HCT116 (cell line): Measurements from ENCODE around the gene PNPLA5. TPM values are rescaled to one million over a fixed set of nuclear protein-coding genes. Genes with fewer than 3 reads are reported as not detected.

ENCODE experiments used
- ATAC-seq: fragments of 200-7000 bp; cut with Tn5 transposase; 2 replicates; pipeline ENCODE4 v1.9.1; 2020; ENCODE audit warnings: mild to moderate bottlenecking, moderate library complexity
- BruUV-seq: library from RNA; stranded (reverse); fragments of 400-500 nt; replicated peaks from 2 replicates; lab custom pipeline; 2021; lab: Mats Ljungman, UMichigan
- CTCF ChIA-PET: fragments of 300-600 bp; sonication (Branson Sonifier 250); formaldehyde crosslinking; loops from one replicate; lab custom pipeline; 2021; ENCODE audit warnings: antibody characterized with exemption; lab: Charles Lee
- POLR2A ChIA-PET: fragments of 300-600, 350-600 bp; sonication (Branson Sonifier 250); formaldehyde crosslinking; loops from one replicate; lab custom pipeline; 2021; ENCODE audit warnings: antibody characterized with exemption; lab: Charles Lee
- RAD21 ChIA-PET, 2 experiments: fragments of 300-600 bp; sonication (Branson Sonifier 250); formaldehyde crosslinking; loops; one replicate each; lab custom pipeline; 2023; ENCODE audit warnings: low total read pairs in 2 of 2; ENCODE audit not compliant: uncharacterized antibody in 2 of 2, unreplicated experiment in 2 of 2, low non-redundant PET in 1 of 2; lab: Charles Lee
- DNase-seq: peaks from one replicate; pipeline ENCODE4 v3.0.0-alpha.2; 2010; ENCODE audit warnings: low read depth, low spot score
- H2AFZ ChIP-seq: fragments of 200-600 bp; shearing (Covaris generic), sonication (generic); 2 replicates; pipeline ENCODE4 v1.6.1; 2017; ENCODE audit warnings: low read depth, mixed run types, mixed read lengths, antibody characterized with exemption, low read length; ENCODE audit not compliant: poor library complexity, severe bottlenecking
- H3K27ac ChIP-seq: 2 replicates; pipeline ENCODE4 v1.5.1; 2012; ENCODE audit warnings: low read depth, low read length
- H3K27me3 ChIP-seq: fragments of 200-600 bp; sonication (generic); 2 replicates; pipeline ENCODE4 v1.6.1; 2016; ENCODE audit warnings: mixed run types, low read length, mixed read lengths; ENCODE audit not compliant: insufficient read depth
- H3K36me3 ChIP-seq, 2 experiments: fragments of 200-500 bp in 1 of 2; fragments of 200-600 bp in 1 of 2; sonication (Bioruptor generic) in 1 of 2; sonication (generic) in 1 of 2; 2 replicates each; pipeline versions ENCODE4 v1.5.1 to v1.6.1; 2014 to 2016; ENCODE audit warnings: low read length in 2 of 2, inconsistent platforms in 1 of 2, mixed read lengths in 1 of 2, mixed run types in 1 of 2; ENCODE audit not compliant: insufficient read depth in 2 of 2, control insufficient read depth in 1 of 2
- H3K4me1 ChIP-seq, 2 experiments: fragments of 200-600 bp in 1 of 2; sonication (generic) in 1 of 2; 2 replicates each; pipeline versions ENCODE4 v1.5.1 to v1.6.1; 2012 to 2017; ENCODE audit warnings: low read length in 2 of 2, inconsistent platforms in 1 of 2, mild to moderate bottlenecking in 1 of 2, mixed read lengths in 1 of 2, mixed run types in 1 of 2, moderate library complexity in 1 of 2; ENCODE audit not compliant: insufficient read depth in 2 of 2, control insufficient read depth in 1 of 2
- H3K4me2 ChIP-seq: fragments of 200-600 bp; sonication (generic); 2 replicates; pipeline ENCODE4 v1.6.1; 2017; ENCODE audit warnings: mixed run types, low read length, mixed read lengths
- H3K4me3 ChIP-seq, 2 experiments: fragments of 200-600 bp in 1 of 2; sonication (generic) in 1 of 2; replicated peaks in 1 of 2; 2 replicates each; pipeline ENCODE4 v1.5.1; 2011 to 2016; ENCODE audit warnings: low read length in 2 of 2, control low read depth in 1 of 2, low read depth in 1 of 2, mild to moderate bottlenecking in 1 of 2, mixed read lengths in 1 of 2, mixed run types in 1 of 2
- H3K79me2 ChIP-seq: fragments of 200-600 bp; sonication (generic); 2 replicates; pipeline ENCODE4 v1.6.1; 2017; ENCODE audit warnings: mild to moderate bottlenecking, mixed run types, low read length, moderate library complexity, mixed read lengths; ENCODE audit not compliant: insufficient read depth
- H3K9ac ChIP-seq: fragments of 200-600 bp; sonication (generic); 2 replicates; pipeline ENCODE4 v1.6.1; 2016; ENCODE audit warnings: low read length, mixed read lengths
- H3K9me2 ChIP-seq: fragments of 200-600 bp; sonication (generic), shearing (Covaris generic); 2 replicates; pipeline ENCODE4 v1.6.1; 2017; ENCODE audit warnings: mixed run types, mild to moderate bottlenecking, moderate library complexity; ENCODE audit not compliant: insufficient read depth
- H3K9me3 ChIP-seq, 2 experiments: fragments of 200-500 bp in 1 of 2; fragments of 200-600 bp in 1 of 2; sonication (Bioruptor generic) in 1 of 2; sonication (generic) in 1 of 2; 2 replicates each; pipeline ENCODE4 v1.6.1; 2014 to 2017; ENCODE audit warnings: low read length in 2 of 2, mixed read lengths in 2 of 2, inconsistent platforms in 1 of 2, low read depth in 1 of 2, mild to moderate bottlenecking in 1 of 2, mixed run types in 1 of 2, moderate library complexity in 1 of 2; ENCODE audit not compliant: control insufficient read depth in 1 of 2, insufficient read depth in 1 of 2
- H4K20me1 ChIP-seq: fragments of 200-600 bp; sonication (generic), shearing (Covaris generic); 2 replicates; pipeline ENCODE4 v1.6.1; 2017; ENCODE audit warnings: mixed run types, mild to moderate bottlenecking, moderate library complexity; ENCODE audit not compliant: insufficient read depth
- EGR1 ChIP-seq: IDR thresholded peaks from 2 replicates; pipeline ENCODE4 v1.6.1; 2012; ENCODE audit warnings: low read depth
- EZH2phosphoT487 ChIP-seq: fragments of 200-600 bp; IDR thresholded peaks from 2 replicates; pipeline ENCODE4 v1.6.1; 2018; ENCODE audit warnings: antibody characterized with exemption, borderline replicate concordance
- MAX ChIP-seq: IDR thresholded peaks from 2 replicates; pipeline ENCODE4 v1.6.1; 2012
- RAD21 ChIP-seq: IDR thresholded peaks from 2 replicates; pipeline ENCODE4 v1.6.1; 2012; ENCODE audit warnings: low read depth, mild to moderate bottlenecking
- SP1 ChIP-seq: IDR thresholded peaks from 2 replicates; pipeline ENCODE4 v1.6.1; 2012; ENCODE audit warnings: low read depth
- SRF ChIP-seq: IDR thresholded peaks from 2 replicates; pipeline ENCODE4 v1.6.1; 2012; ENCODE audit warnings: low read depth
- intact Hi-C: fragments of 100-400 bp; cut with micrococcal nuclease; formaldehyde crosslinking; loops from 2 replicates; pipeline ENCODE4 v1.10.0; 2022
- total RNA-seq: library from RNA; stranded (reverse); gene quantifications from one replicate; pipeline ENCODE4 v1.2.1, GENCODE V29; 2021; ENCODE audit not compliant: unreplicated experiment
- TF ChIP-seq, protein P1 (sequence below), 3 experiments: fragments of 200-600 bp in 1 of 3; sonication (generic) in 1 of 3; IDR thresholded peaks in 2 of 3; conservative IDR thresholded peaks in 1 of 3; 2 replicates each; pipeline ENCODE4 v1.5.1; 2012 to 2017; ENCODE audit warnings: low read depth in 2 of 3, low read length in 2 of 3, antibody characterized with exemption in 1 of 3, borderline replicate concordance in 1 of 3, control low read depth in 1 of 3, mild to moderate bottlenecking in 1 of 3, mixed read lengths in 1 of 3, mixed run types in 1 of 3, moderate library complexity in 1 of 3; ENCODE audit not compliant: insufficient read depth in 1 of 3

Gene PNPLA5
- total RNA-seq, 1 experiment from 2014 or later = 2.9 TPM

DNA sequence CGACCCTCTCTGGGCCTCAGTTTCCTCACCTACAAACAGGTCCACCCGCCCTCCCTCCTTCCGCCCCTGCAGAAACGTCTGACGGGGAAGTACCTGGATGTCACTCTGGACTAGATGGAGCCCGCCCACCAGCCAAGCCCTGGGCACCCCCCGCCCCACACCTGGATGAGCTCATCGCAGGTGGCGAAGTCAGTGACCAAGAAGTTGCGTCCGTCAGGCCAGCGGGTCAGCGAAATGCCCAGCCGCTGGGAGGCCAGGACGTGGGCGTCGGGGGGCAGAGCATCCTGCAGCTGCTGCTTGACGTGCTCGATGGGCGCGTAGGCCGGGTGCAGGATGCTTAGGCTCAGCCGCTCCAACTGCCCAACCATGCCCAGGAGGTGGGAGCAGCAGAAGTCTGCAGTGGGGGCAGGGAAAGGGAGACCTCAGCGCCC, 897 bp downstream of the PNPLA5 start:
- H4K20me1 ChIP-seq = no peaks in the 10 kb centered on the region
- H3K4me1 ChIP-seq = peaks cover 0 to 11% of the 10 kb centered on the region in 2 experiments; a peak in 1 of 4 replicates
- DNase-seq = no peak
- H3K27me3 ChIP-seq = no peaks in the 10 kb centered on the region
- POLR2A ChIA-PET = no interaction called here
- no peaks in the 10 kb centered on the region for H3K36me3 ChIP-seq
- no peak overlapping the region for H2AFZ ChIP-seq
- peak overlapping the region; percentile 80 for H3K4me2 ChIP-seq
- no peak for TF ChIP-seq EGR1
- TF ChIP-seq, all 23 proteins: peak for 0
- no TSS peak for BruUV-seq
- intact Hi-C loops = no loop called here
- Histone ChIP-seq H3K79me2 (no peaks in the 10 kb centered on the region), H3K9me2 (no peaks in the 10 kb centered on the region), H3K9ac (peak overlapping the region; percentile 70), H3K4me3 (peak overlapping the region; percentile 59 to 68), H3K27ac (peak overlapping the region; percentile 43; the same call in 1 of the 2 replicates), H3K9me3 (no peaks in the 10 kb centered on the region)
- CTCF ChIA-PET = interaction anchor here (1.6 to 3.8 kb wide), 3 partner anchors 8 to 55 kb away, joined by 3 to 22 read pairs (median 21); no protein-coding TSS in a partner anchor
- ATAC-seq = no peak
- RAD21 ChIA-PET = no interaction called here

- POLR2A ChIA-PET = no interaction called here
- H2AFZ ChIP-seq = no peak overlapping the region
- H3K36me3 ChIP-seq = no peaks in the 10 kb centered on the region
- no peak overlapping the region for H3K4me3 ChIP-seq
- no peak for DNase-seq
- RAD21 ChIA-PET = no interaction called here
- H3K4me2 ChIP-seq = no peak overlapping the region
- BruUV-seq = no TSS peak
- intact Hi-C loops = loop anchor here (10.0 kb wide), 2 partner anchors 195 to 735 kb away; no protein-coding TSS in a partner anchor
- TF ChIP-seq, protein P1, sequence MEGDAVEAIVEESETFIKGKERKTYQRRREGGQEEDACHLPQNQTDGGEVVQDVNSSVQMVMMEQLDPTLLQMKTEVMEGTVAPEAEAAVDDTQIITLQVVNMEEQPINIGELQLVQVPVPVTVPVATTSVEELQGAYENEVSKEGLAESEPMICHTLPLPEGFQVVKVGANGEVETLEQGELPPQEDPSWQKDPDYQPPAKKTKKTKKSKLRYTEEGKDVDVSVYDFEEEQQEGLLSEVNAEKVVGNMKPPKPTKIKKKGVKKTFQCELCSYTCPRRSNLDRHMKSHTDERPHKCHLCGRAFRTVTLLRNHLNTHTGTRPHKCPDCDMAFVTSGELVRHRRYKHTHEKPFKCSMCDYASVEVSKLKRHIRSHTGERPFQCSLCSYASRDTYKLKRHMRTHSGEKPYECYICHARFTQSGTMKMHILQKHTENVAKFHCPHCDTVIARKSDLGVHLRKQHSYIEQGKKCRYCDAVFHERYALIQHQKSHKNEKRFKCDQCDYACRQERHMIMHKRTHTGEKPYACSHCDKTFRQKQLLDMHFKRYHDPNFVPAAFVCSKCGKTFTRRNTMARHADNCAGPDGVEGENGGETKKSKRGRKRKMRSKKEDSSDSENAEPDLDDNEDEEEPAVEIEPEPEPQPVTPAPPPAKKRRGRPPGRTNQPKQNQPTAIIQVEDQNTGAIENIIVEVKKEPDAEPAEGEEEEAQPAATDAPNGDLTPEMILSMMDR (IDR thresholded peaks at IDR 0.05 in 2 of 3, conservative IDR thresholded peaks at IDR 0.05 in 1 of 3; ENCODE audit: borderline replicate concordance in 1 of 3, insufficient read depth in 1 of 3, low read depth in 2 of 3, low read length in 2 of 3) = peak in 2 of 3 experiments; percentile 14 to 21; a peak in 1 of 6 replicates
- TF ChIP-seq SRF (no peak), SP1 (no peak), MAX (no peak), RAD21 (peak; percentile 47; the same call in 1 of the 2 replicates), EZH2phosphoT487 (no peak)
- no peaks in the 10 kb centered on the region for H3K79me2 ChIP-seq
- H3K9me3 ChIP-seq = no peaks in the 10 kb centered on the region
- H3K9me2 ChIP-seq = no peaks in the 10 kb centered on the region
- H3K27me3 ChIP-seq = no peaks in the 10 kb centered on the region
- H3K4me1 ChIP-seq = peaks cover 0 to 11% of the 10 kb centered on the region in 2 experiments; a peak in 1 of 4 replicates
- H3K9ac ChIP-seq = no peak overlapping the region
- no peak overlapping the region for H3K27ac ChIP-seq
- no peaks in the 10 kb centered on the region for H4K20me1 ChIP-seq
- CTCF ChIA-PET = interaction anchor here (3.8 kb wide), 1 partner anchor 56 kb away, joined by 22 read pairs; no protein-coding TSS in a partner anchor
- no peak for ATAC-seq
Measured at GRCh38 chr22:43889860-43890253, 2.0 kb downstream of the PNPLA5 start.
